OCI-LY7 (cell line): ENCODE measurements around the gene EXPH5.

Experiments used
- CTCF ChIP-seq: fragments of 200-600 bp; sonication (generic); conservative IDR thresholded peaks from 2 replicates; pipeline ENCODE4 v1.5.1; 2014; ENCODE audit warnings: mild to moderate bottlenecking, antibody characterized with exemption, low read length, moderate library complexity, mixed read lengths
- EZH2phosphoT487 ChIP-seq: fragments of 200-600 bp; sonication (generic); IDR thresholded peaks from 2 replicates; pipeline ENCODE4 v1.6.1; 2018; ENCODE audit warnings: low read depth, borderline replicate concordance, mild to moderate bottlenecking, mixed run types, antibody characterized with exemption, low read length, moderate library complexity, mixed read lengths

- TF ChIP-seq CTCF: no peak
- TF ChIP-seq EZH2phosphoT487: no peak
Measured at GRCh38 chr11:108591893-108592292, 1.7 kb downstream of the EXPH5 start.
